Measurements from ENCODE around the gene PADI6. TPM values are rescaled to one million over a fixed set of nuclear protein-coding genes. Genes with fewer than 3 reads are reported as not detected.

The PADI6 gene
- total RNA-seq, 1 donor from 2014 or later = not detected

GRCh38 chr1:17361687-17362086 is 10.3 kb upstream of the PADI6 start:
- Mint-ChIP-seq H3K9me3 (no peaks in the 10 kb centered on the region), H3K36me3 (ENCODE audit: low read depth) (no peaks in the 10 kb centered on the region), H3K27ac (no peak overlapping the region), H3K4me3 (no peak overlapping the region), H3K4me1 (ENCODE audit: low read depth) (no peaks in the 10 kb centered on the region), H3K27me3 (ENCODE audit: insufficient read depth) (no peaks in the 10 kb centered on the region)
- DNase-seq (ENCODE audit: low spot score) = no peak
- intact Hi-C loops (cut with micrococcal nuclease) = no loop called here

GRCh38 chr1:17363351-17363750 is 8.6 kb upstream of the PADI6 start:
- Mint-ChIP-seq H3K9me3 (no peaks in the 10 kb centered on the region), H3K27me3 (ENCODE audit: insufficient read depth) (no peaks in the 10 kb centered on the region), H3K4me1 (ENCODE audit: low read depth) (no peaks in the 10 kb centered on the region), H3K4me3 (no peak overlapping the region), H3K27ac (no peak overlapping the region), H3K36me3 (ENCODE audit: low read depth) (no peaks in the 10 kb centered on the region)
- no peak for DNase-seq (ENCODE audit: low spot score)
- intact Hi-C loops (cut with micrococcal nuclease) = no loop called here

- no peaks in the 10 kb centered on the region for H3K27me3 Mint-ChIP-seq (ENCODE audit: insufficient read depth)
- H3K4me3 Mint-ChIP-seq = no peak overlapping the region
Measured at GRCh38 chr1:17363771-17364170, 8.2 kb upstream of the PADI6 start.

GRCh38 chr1:17365293-17365692 is 6.7 kb upstream of the PADI6 start:
- DNase-seq (ENCODE audit: low spot score) = no peak
- Mint-ChIP-seq H3K9me3 (no peaks in the 10 kb centered on the region), H3K4me3 (no peak overlapping the region), H3K4me1 (ENCODE audit: low read depth) (no peaks in the 10 kb centered on the region), H3K27ac (no peak overlapping the region), H3K36me3 (ENCODE audit: low read depth) (no peaks in the 10 kb centered on the region), H3K27me3 (ENCODE audit: insufficient read depth) (no peaks in the 10 kb centered on the region)
- intact Hi-C loops (cut with micrococcal nuclease) = no loop called here

More at GRCh38 chr1:17363771-17364170, 8.2 kb upstream of the PADI6 start:
- intact Hi-C loops (cut with micrococcal nuclease) = no loop called here
- Mint-ChIP-seq H3K9me3 (no peaks in the 10 kb centered on the region), H3K4me1 (ENCODE audit: low read depth) (no peaks in the 10 kb centered on the region), H3K36me3 (ENCODE audit: low read depth) (no peaks in the 10 kb centered on the region), H3K27ac (no peak overlapping the region)
- no peak for DNase-seq (ENCODE audit: low spot score)

GRCh38 chr1:17369466-17369865 is 2.5 kb upstream of the PADI6 start:
- Mint-ChIP-seq H3K36me3 (ENCODE audit: low read depth) (no peaks in the 10 kb centered on the region), H3K27me3 (ENCODE audit: insufficient read depth) (no peaks in the 10 kb centered on the region), H3K4me3 (no peak overlapping the region), H3K9me3 (no peaks in the 10 kb centered on the region), H3K4me1 (ENCODE audit: low read depth) (no peaks in the 10 kb centered on the region), H3K27ac (no peak overlapping the region)
- intact Hi-C loops (cut with micrococcal nuclease) = no loop called here
- no peak for DNase-seq (ENCODE audit: low spot score)

- H3K9me3 Mint-ChIP-seq = no peaks in the 10 kb centered on the region
Measured at GRCh38 chr1:17370618-17371017, 1.4 kb upstream of the PADI6 start.

GRCh38 chr1:17372955-17373354 is 959 bp downstream of the PADI6 start:
- no peak overlapping the region for H3K4me3 Mint-ChIP-seq
- no peaks in the 10 kb centered on the region for H3K9me3 Mint-ChIP-seq
- no peak for DNase-seq (ENCODE audit: low spot score)
- H3K36me3 Mint-ChIP-seq (ENCODE audit: low read depth) = no peaks in the 10 kb centered on the region
- intact Hi-C loops (cut with micrococcal nuclease) = no loop called here
- H3K27ac Mint-ChIP-seq = no peak overlapping the region
- H3K27me3 Mint-ChIP-seq (ENCODE audit: insufficient read depth) = peaks cover 7% of the 10 kb centered on the region
- H3K4me1 Mint-ChIP-seq (ENCODE audit: low read depth) = no peaks in the 10 kb centered on the region

More at GRCh38 chr1:17370618-17371017, 1.4 kb upstream of the PADI6 start:
- no peaks in the 10 kb centered on the region for H3K36me3 Mint-ChIP-seq (ENCODE audit: low read depth)
- H3K4me3 Mint-ChIP-seq = no peak overlapping the region
- intact Hi-C loops (cut with micrococcal nuclease) = no loop called here
- H3K27me3 Mint-ChIP-seq (ENCODE audit: insufficient read depth) = no peaks in the 10 kb centered on the region
- no peak for DNase-seq (ENCODE audit: low spot score)
- H3K4me1 Mint-ChIP-seq (ENCODE audit: low read depth) = no peaks in the 10 kb centered on the region
- no peak overlapping the region for H3K27ac Mint-ChIP-seq

- DNase-seq (ENCODE audit: low spot score) = no peak
- Mint-ChIP-seq H3K4me3 (no peak overlapping the region), H3K27ac (no peak overlapping the region), H3K4me1 (ENCODE audit: low read depth) (no peaks in the 10 kb centered on the region), H3K36me3 (ENCODE audit: low read depth) (no peaks in the 10 kb centered on the region), H3K27me3 (ENCODE audit: insufficient read depth) (peaks cover 8% of the 10 kb centered on the region), H3K9me3 (no peaks in the 10 kb centered on the region)
- intact Hi-C loops (cut with micrococcal nuclease) = no loop called here
Measured at GRCh38 chr1:17375651-17376050, 3.7 kb downstream of the PADI6 start.

GRCh38 chr1:17377325-17377953 is 5.4 kb downstream of the PADI6 start:
- Mint-ChIP-seq H3K27me3 (ENCODE audit: insufficient read depth) (peaks cover 11% of the 10 kb centered on the region), H3K9me3 (no peaks in the 10 kb centered on the region), H3K36me3 (ENCODE audit: low read depth) (no peaks in the 10 kb centered on the region), H3K4me3 (no peak overlapping the region), H3K4me1 (ENCODE audit: low read depth) (no peaks in the 10 kb centered on the region), H3K27ac (no peak overlapping the region)
- intact Hi-C loops (cut with micrococcal nuclease) = no loop called here
- DNase-seq (ENCODE audit: low spot score) = no peak

- Mint-ChIP-seq H3K27me3 (ENCODE audit: insufficient read depth) (peaks cover 11% of the 10 kb centered on the region), H3K36me3 (ENCODE audit: low read depth) (no peaks in the 10 kb centered on the region), H3K9me3 (no peaks in the 10 kb centered on the region), H3K4me1 (ENCODE audit: low read depth) (no peaks in the 10 kb centered on the region), H3K27ac (no peak overlapping the region), H3K4me3 (no peak overlapping the region)
- intact Hi-C loops (cut with micrococcal nuclease) = no loop called here
- no peak for DNase-seq (ENCODE audit: low spot score)
Measured at GRCh38 chr1:17381161-17381560, 9.2 kb downstream of the PADI6 start.

- DNase-seq (ENCODE audit: low spot score) = no peak
- no peaks in the 10 kb centered on the region for H3K36me3 Mint-ChIP-seq (ENCODE audit: low read depth)
- no peak overlapping the region for H3K4me3 Mint-ChIP-seq
- H3K27ac Mint-ChIP-seq = no peak overlapping the region
- no peaks in the 10 kb centered on the region for H3K27me3 Mint-ChIP-seq (ENCODE audit: insufficient read depth)
- intact Hi-C loops (cut with micrococcal nuclease) = no loop called here
- peaks cover 8% of the 10 kb centered on the region for H3K4me1 Mint-ChIP-seq (ENCODE audit: low read depth)
- no peaks in the 10 kb centered on the region for H3K9me3 Mint-ChIP-seq
Measured at GRCh38 chr1:17392199-17392740, 20.3 kb downstream of the PADI6 start.

GRCh38 chr1:17393230-17393629 is 21.2 kb downstream of the PADI6 start:
- Mint-ChIP-seq H3K4me1 (ENCODE audit: low read depth) (peaks cover 8% of the 10 kb centered on the region), H3K9me3 (no peaks in the 10 kb centered on the region), H3K4me3 (no peak overlapping the region), H3K27me3 (ENCODE audit: insufficient read depth) (no peaks in the 10 kb centered on the region), H3K27ac (no peak overlapping the region), H3K36me3 (ENCODE audit: low read depth) (no peaks in the 10 kb centered on the region)
- intact Hi-C loops (cut with micrococcal nuclease) = no loop called here
- DNase-seq (ENCODE audit: low spot score) = no peak

GRCh38 chr1:17397910-17398695 is 26.1 kb downstream of the PADI6 start:
- no peak overlapping the region for H3K27ac Mint-ChIP-seq
- no peaks in the 10 kb centered on the region for H3K36me3 Mint-ChIP-seq (ENCODE audit: low read depth)
- H3K4me1 Mint-ChIP-seq (ENCODE audit: low read depth) = peaks cover 5% of the 10 kb centered on the region
- no peaks in the 10 kb centered on the region for H3K27me3 Mint-ChIP-seq (ENCODE audit: insufficient read depth)
- no peak overlapping the region for H3K4me3 Mint-ChIP-seq
- no peaks in the 10 kb centered on the region for H3K9me3 Mint-ChIP-seq
- DNase-seq (ENCODE audit: low spot score) = no peak
- intact Hi-C loops (cut with micrococcal nuclease) = no loop called here
